Stimulated activated CD4-positive, alpha-beta T cell treated with anti-CD3 and anti-CD28 coated beads, Interleukin-12 subunit alpha, Interleukin-12 subunit beta, amount 100 ng/mL, for 4 hours (primary cell): ENCODE data around the gene ALDH1A2.

Experiments used
- DNase-seq: peaks from one replicate; pipeline ENCODE4 v3.0.0-alpha.2; 2020

Gene ALDH1A2

GRCh38 chr15:57994221-57995049, 71.1 kb downstream of the ALDH1A2 start:
- DNase-seq, result no peak

- DNase-seq, result no peak
These were observed 71.9 kb downstream of the ALDH1A2 start for GRCh38 chr15:57993409-57994145.

GRCh38 chr15:57992761-57993355, 72.7 kb downstream of the ALDH1A2 start:
- no peak for DNase-seq

GRCh38 chr15:57973534-57973933, 92.0 kb downstream of the ALDH1A2 start:
- no peak for DNase-seq

GRCh38 chr15:57972864-57973263, 92.6 kb downstream of the ALDH1A2 start:
- DNase-seq, result no peak

- no peak for DNase-seq
These were observed 95.5 kb downstream of the ALDH1A2 start for GRCh38 chr15:57969996-57970395.

GRCh38 chr15:57969355-57969754, 96.2 kb downstream of the ALDH1A2 start:
- no peak for DNase-seq

- no peak for DNase-seq
These were observed 102.6 kb downstream of the ALDH1A2 start for GRCh38 chr15:57962887-57963286.

- DNase-seq, result no peak
These were observed 103.6 kb downstream of the ALDH1A2 start for GRCh38 chr15:57961919-57962318.

GRCh38 chr15:57957113-57957512, 108.4 kb downstream of the ALDH1A2 start:
- DNase-seq, result no peak

- no peak for DNase-seq
These were observed 111.6 kb downstream of the ALDH1A2 start for GRCh38 chr15:57953874-57954273.

GRCh38 chr15:57951328-57951932, 114.1 kb downstream of the ALDH1A2 start:
- no peak for DNase-seq

- DNase-seq, result no peak
These were observed 115.0 kb downstream of the ALDH1A2 start for GRCh38 chr15:57950381-57950946.

GRCh38 chr15:57949374-57949943, 116.1 kb downstream of the ALDH1A2 start:
- DNase-seq, result no peak

GRCh38 chr15:57948351-57949289, 116.9 kb downstream of the ALDH1A2 start:
- no peak for DNase-seq

GRCh38 chr15:57947781-57948180, 117.7 kb downstream of the ALDH1A2 start:
- no peak for DNase-seq

GRCh38 chr15:57947282-57947681, 118.2 kb downstream of the ALDH1A2 start:
- no peak for DNase-seq

GRCh38 chr15:57946491-57947048, 118.9 kb downstream of the ALDH1A2 start:
- DNase-seq, result no peak

- no peak for DNase-seq
These were observed 119.9 kb downstream of the ALDH1A2 start for GRCh38 chr15:57945616-57946015.

- no peak for DNase-seq
These were observed 121.6 kb downstream of the ALDH1A2 start for GRCh38 chr15:57943754-57944420.

- DNase-seq, result no peak
These were observed 122.3 kb downstream of the ALDH1A2 start for GRCh38 chr15:57943171-57943570.
